DOHH2 (cell line): ENCODE results near the gene CACNA2D1.

Source experiments
- H3F3A ChIP-seq: fragments of 200-600 bp; sonication (generic), shearing (Covaris generic); 2 replicates; pipeline ENCODE4 v1.6.0; 2016; ENCODE audit warnings: antibody characterized with exemption, mild to moderate bottlenecking; ENCODE audit not compliant: control insufficient read depth, insufficient read depth
- H3K27ac ChIP-seq: fragments of 200-600 bp; sonication (generic); 2 replicates; pipeline ENCODE4 v1.5.1; 2014; ENCODE audit warnings: low read depth, mild to moderate bottlenecking, low read length, moderate library complexity
- H3K27me3 ChIP-seq: fragments of 200-600 bp; sonication (generic); 2 replicates; pipeline ENCODE4 v1.6.1; 2014; ENCODE audit warnings: mild to moderate bottlenecking, low read length, mixed read lengths; ENCODE audit not compliant: control insufficient read depth
- H3K36me3 ChIP-seq: fragments of 200-600 bp; sonication (generic); 2 replicates; pipeline ENCODE4 v1.6.1; 2014; ENCODE audit warnings: mild to moderate bottlenecking, low read length, moderate library complexity, mixed read lengths; ENCODE audit not compliant: control insufficient read depth
- H3K4me1 ChIP-seq: fragments of 200-600 bp; sonication (generic); 2 replicates; pipeline ENCODE4 v1.6.1; 2014; ENCODE audit warnings: mild to moderate bottlenecking, low read length, mixed read lengths; ENCODE audit not compliant: control insufficient read depth
- H3K4me2 ChIP-seq: fragments of 200-600 bp; sonication (generic); 2 replicates; pipeline ENCODE4 v1.6.0; 2014; ENCODE audit warnings: mild to moderate bottlenecking, low read length, moderate library complexity
- H3K4me3 ChIP-seq: fragments of 200-600 bp; sonication (generic); 2 replicates; pipeline ENCODE4 v1.5.1; 2014; ENCODE audit warnings: mild to moderate bottlenecking, low read length, mixed read lengths
- H3K79me2 ChIP-seq: fragments of 200-600 bp; sonication (generic); 2 replicates; pipeline ENCODE4 v1.6.1; 2014; ENCODE audit warnings: mild to moderate bottlenecking, low read length, mixed read lengths; ENCODE audit not compliant: control insufficient read depth
- H3K9me2 ChIP-seq: fragments of 200-600 bp; sonication (generic); replicated peaks from 2 replicates; pipeline ENCODE4 v1.6.1; 2014; ENCODE audit warnings: mild to moderate bottlenecking, low read length, mixed read lengths; ENCODE audit not compliant: control insufficient read depth
- H3K9me3 ChIP-seq: fragments of 200-600 bp; sonication (generic); 2 replicates; pipeline ENCODE4 v1.6.1; 2014; ENCODE audit warnings: antibody characterized with exemption, low read length, mixed read lengths; ENCODE audit not compliant: control insufficient read depth, insufficient read depth
- H4K20me1 ChIP-seq: fragments of 200-600 bp; sonication (generic); 2 replicates; pipeline ENCODE4 v1.6.0; 2014; ENCODE audit warnings: low read depth, mild to moderate bottlenecking, antibody characterized with exemption, low read length, moderate library complexity; ENCODE audit not compliant: control insufficient read depth, insufficient read depth
- CTCF ChIP-seq: fragments of 200-600 bp; sonication (generic); IDR thresholded peaks from one replicate; pipeline ENCODE4 v1.5.1; 2014; ENCODE audit warnings: antibody characterized with exemption, mild to moderate bottlenecking, low read depth, low read length; ENCODE audit not compliant: poor library complexity, severe bottlenecking
- EZH2phosphoT487 ChIP-seq: fragments of 200-600 bp; sonication (generic); IDR thresholded peaks from 2 replicates; pipeline ENCODE4 v1.6.1; 2017; ENCODE audit warnings: borderline replicate concordance, mild to moderate bottlenecking, antibody characterized with exemption, low read length, moderate library complexity, mixed read lengths

Gene CACNA2D1

GRCh38 chr7:82289152-82289535 is 154.4 kb downstream of the CACNA2D1 start:
- TF ChIP-seq EZH2phosphoT487, result no peak
- no peak for TF ChIP-seq CTCF
- Histone ChIP-seq H3K36me3 (no peaks in the 10 kb centered on the region), H4K20me1 (no peaks in the 10 kb centered on the region), H3K79me2 (no peaks in the 10 kb centered on the region), H3F3A (no peaks in the 10 kb centered on the region), H3K9me2 (no peaks in the 10 kb centered on the region), H3K27ac (no peak overlapping the region), H3K27me3 (no peaks in the 10 kb centered on the region), H3K4me2 (no peak overlapping the region), H3K4me1 (no peaks in the 10 kb centered on the region), H3K9me3 (no peaks in the 10 kb centered on the region), H3K4me3 (no peak overlapping the region)

GRCh38 chr7:82286798-82287140 is 156.8 kb downstream of the CACNA2D1 start:
- no peaks in the 10 kb centered on the region for H3K4me1 ChIP-seq
- no peak overlapping the region for H3K4me3 ChIP-seq
- no peak overlapping the region for H3K27ac ChIP-seq
- no peak overlapping the region for H3K4me2 ChIP-seq
- no peaks in the 10 kb centered on the region for H3K27me3 ChIP-seq
- no peaks in the 10 kb centered on the region for H4K20me1 ChIP-seq
- no peaks in the 10 kb centered on the region for H3K9me2 ChIP-seq
- H3K79me2 ChIP-seq, result no peaks in the 10 kb centered on the region
- no peaks in the 10 kb centered on the region for H3K36me3 ChIP-seq
- H3F3A ChIP-seq, result no peaks in the 10 kb centered on the region
- TF ChIP-seq CTCF (no peak), EZH2phosphoT487 (no peak)
- H3K9me3 ChIP-seq, result no peaks in the 10 kb centered on the region

- H3F3A ChIP-seq, result no peaks in the 10 kb centered on the region
- H3K4me1 ChIP-seq, result no peaks in the 10 kb centered on the region
- H3K9me2 ChIP-seq, result no peaks in the 10 kb centered on the region
- H3K79me2 ChIP-seq, result no peaks in the 10 kb centered on the region
- H3K36me3 ChIP-seq, result no peaks in the 10 kb centered on the region
- H3K4me2 ChIP-seq, result no peak overlapping the region
- H4K20me1 ChIP-seq, result no peaks in the 10 kb centered on the region
- H3K9me3 ChIP-seq, result no peaks in the 10 kb centered on the region
- TF ChIP-seq CTCF (no peak), EZH2phosphoT487 (no peak)
- no peak overlapping the region for H3K4me3 ChIP-seq
- no peak overlapping the region for H3K27ac ChIP-seq
- H3K27me3 ChIP-seq, result no peaks in the 10 kb centered on the region
These were observed 157.3 kb downstream of the CACNA2D1 start for GRCh38 chr7:82286096-82286797.
